CD4-positive, alpha-beta T cell treated with Interferon gamma for 1 hour (primary cell): Measurements from ENCODE around the gene ANKRD29.
"Not testable (repeated sequence)": the region's sequence is repeated elsewhere in the genome, so short reads cannot be mapped to it uniquely, and the experiment has no call there.

Source experiments
- DNase-seq: peaks from one replicate; pipeline ENCODE4 v3.0.0-alpha.2; 2020

The ANKRD29 gene

DNA sequence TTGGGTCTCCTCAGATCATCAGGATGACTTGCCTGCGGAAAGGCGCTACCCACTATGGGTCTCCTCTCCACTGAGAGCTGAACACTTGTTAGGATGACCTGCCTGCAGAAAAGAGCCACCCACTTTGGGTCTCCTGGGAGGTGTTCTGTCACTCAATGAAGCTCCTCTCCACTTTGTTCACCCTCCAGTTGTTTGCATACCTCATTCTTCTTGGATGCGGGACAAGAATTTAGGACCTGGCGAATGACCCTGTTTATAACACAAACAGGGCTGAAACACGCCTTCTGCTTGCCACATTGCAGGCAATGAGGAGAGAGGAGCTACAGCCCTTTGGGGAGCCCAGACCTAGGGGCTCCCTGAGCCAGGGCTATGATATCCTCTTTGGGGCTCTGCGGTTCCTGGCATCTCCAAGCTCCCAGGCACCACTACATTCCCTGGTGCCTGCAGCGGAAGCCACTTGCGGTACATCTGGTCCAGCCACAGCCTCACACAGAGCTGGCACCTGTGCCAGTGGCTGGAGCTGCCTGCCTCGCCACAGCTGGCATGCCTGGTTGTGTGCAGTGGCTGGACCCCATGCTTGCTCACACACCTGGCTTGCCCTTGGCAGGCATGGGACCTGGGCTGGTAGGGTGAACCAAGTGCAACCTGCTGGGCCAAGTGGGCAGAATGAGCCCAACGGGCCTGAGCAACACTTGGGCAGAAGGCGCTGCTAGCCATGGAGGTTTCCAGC, 20.6 kb downstream of the ANKRD29 start:
- DNase-seq, result no peak

DNA sequence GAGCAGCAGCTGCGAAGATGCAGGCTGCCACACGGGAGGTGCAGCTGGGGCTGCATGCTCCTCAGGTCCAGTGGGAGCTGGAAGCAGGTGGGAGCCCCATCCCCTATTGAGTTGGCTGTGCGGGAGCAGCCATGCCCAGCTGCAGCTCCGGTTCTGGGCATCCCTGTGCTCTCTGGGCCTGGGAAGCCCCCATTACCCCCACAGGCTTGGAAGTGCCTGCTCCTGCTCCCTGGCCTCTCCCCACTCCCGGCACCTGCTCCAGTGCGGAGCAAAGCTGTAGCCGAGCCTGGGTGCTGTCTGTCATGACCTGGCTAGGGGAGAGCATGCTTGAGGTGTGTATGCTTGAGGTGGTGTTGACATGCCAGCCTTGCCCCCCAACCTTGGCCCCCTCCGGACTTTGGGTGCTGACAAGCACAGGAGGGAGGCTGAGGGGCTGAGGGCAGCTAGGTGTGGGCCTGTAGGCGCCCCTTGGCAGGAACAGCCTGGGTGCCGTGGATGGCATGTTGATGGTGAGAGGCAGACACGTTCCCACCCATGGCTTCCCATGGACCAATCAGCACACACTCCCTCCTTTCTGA, 21.5 kb downstream of the ANKRD29 start:
- DNase-seq, result no peak

DNA sequence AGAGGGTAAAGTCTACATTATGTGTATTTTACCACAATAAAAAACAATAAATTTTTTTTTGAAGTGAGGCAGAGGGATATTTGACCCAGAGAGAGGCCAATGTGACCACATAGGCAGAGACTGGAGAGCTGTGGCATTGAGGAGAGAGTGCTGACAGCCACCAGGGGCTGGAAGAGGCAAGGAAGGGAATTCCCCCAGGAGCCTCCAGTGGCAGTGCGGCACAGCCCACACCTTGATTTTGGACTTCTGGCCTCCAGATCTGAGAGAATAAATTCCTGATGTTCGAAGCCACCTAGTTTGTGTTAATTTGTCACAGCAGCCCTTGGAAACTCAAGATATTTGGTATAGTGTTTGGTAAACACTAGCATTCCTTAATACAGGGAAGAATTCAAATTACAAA, 22.7 kb downstream of the ANKRD29 start:
- no peak for DNase-seq

DNA sequence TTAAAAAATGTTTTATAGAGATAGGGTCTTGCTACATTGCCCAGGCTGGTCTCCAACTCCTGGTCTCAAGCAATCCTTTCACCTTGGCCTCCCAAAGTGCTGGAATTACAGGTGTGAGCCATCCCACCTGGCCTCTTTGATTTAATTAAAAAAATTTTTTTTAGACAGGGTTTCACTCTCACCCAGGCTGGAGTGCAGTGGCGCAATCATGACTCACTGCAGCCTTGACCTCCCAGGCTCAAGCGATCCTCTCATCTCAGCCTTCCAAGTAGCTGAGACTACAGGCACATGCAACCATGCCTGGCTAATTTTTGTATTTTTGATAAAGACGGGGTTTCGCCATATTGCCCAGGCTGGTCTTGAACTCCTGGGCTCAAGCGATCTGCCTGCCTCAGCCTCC, 26.3 kb downstream of the ANKRD29 start:
- not testable (repeated sequence) for DNase-seq

DNA sequence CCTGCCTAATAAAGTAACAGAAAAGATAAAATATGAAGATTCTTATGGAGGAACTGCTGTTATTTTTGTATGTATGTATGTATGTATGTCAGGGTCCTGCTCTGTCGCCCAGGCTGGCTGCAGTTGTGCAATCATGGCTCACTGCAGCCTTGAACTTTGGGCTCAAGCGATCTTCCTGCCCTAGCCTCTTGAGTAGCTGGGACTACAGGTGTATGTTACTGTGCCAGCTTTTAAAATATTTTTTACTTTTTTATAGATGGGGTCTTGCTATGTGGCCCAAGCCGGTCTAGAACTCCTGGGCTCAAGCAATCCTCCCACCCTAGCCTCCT, 26.7 kb downstream of the ANKRD29 start:
- no peak for DNase-seq

DNA sequence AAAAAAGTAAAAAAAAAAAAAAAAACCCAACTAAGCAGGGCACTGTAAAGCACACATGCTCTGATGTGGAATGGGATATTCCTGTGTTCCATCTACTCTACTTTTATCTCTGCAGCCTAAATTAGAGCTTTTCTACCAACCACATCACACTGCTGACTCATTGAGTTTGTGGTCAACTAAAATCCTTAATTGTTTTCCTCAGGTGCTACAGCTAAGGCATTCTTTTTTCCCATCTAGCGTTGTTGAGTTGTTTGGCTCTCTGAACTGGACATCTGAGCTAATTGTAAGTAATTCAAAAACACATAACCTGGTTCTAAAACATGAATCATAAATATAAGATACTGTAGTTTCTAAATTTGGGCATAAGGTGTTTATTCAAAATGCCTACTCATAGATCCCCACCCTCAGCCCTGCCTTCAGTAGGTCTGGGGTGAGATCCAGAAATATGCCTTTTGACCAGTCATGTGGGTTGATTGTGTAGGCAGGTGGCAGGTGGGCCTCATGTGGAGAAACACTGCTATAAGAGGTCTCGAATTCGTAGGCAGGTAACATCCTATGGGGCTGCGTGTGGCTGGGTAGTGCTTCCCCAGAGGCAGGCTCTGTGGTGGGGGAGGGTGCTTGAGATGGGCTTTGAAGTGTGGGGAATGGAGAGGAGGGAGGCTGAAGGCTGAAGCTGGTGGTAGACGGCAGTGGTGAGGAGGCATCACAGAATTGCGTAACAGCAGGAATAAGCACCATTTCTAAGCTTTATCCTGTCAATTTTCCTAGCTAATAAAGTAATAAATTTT, 27.2 kb downstream of the ANKRD29 start:
- no peak for DNase-seq

DNA sequence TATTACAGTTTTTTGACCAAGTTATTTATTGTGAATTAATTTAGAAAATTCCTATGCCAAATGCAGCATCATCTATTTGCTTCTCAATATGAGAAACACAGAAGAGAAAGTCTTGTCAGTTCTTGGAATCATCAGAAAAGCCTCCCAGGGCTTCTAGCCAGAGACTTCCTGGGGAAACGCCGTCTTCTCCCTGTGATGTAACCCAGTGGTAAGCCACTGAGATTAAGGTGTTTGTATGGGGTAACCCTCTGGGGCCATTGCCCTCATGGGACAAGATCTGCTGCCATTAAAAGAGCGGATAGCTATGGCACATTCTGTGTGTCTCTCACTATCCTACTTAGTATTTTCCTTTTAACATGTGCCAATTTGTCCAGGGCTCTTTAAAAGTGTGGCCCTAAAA, 28.0 kb downstream of the ANKRD29 start:
- no peak for DNase-seq

DNA sequence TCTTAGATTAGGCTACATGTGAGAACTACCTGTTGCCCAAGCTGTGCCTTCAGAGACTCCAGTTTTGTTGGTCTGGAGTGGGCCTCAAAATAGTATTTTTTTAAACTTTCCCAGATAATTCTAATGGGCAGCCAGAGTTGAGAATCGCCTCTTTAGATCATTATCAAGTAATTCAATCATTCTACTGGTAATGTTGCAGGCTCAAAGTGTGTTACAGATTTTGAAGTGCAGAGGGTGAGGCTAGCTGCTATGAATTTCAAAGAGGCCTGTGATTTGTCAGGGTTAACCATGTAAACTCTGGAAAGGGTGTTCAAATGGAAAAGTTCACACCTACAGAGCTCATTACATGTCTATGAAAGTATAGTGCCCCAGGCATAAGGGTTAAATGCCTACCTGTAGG, 30.1 kb downstream of the ANKRD29 start:
- no peak for DNase-seq

DNA sequence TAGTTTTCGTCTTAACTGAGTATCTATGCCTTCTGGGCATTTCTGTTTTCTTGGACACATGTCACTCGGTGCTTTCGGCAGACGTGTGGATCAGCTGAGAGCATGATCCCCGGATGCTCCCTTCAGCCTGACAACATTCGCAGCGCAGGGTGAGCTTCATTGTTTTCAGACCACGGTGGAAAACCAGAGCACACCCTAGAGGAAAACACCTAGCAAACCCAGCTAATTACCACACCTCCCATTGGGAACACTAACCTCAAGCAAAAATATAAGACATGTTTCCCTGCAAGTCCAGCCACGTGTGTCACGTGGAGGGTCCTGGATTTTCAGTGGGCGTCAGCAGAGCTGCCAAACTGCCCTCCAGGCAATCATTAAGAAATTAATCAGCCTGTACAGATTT, 31.0 kb downstream of the ANKRD29 start:
- no peak for DNase-seq

DNA sequence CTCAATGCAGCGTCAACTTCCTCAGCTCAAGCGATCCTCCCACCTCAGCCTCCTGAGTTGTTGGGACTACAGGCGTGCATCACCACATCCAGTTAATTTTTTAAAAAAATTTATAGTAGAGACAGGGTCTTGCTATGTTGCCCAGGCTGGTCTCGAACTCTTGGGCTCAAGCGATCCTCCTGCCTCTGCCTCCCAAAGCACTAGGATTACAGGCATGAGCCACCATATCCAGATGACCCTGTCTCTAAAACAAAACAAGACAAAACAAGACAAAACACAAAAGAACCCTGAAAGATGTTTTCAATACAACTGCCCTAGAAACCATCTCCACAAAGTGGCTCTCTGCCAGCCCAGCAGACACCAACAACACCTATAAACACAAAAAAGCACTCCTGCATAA, 31.4 kb downstream of the ANKRD29 start:
- DNase-seq, result no peak

DNA sequence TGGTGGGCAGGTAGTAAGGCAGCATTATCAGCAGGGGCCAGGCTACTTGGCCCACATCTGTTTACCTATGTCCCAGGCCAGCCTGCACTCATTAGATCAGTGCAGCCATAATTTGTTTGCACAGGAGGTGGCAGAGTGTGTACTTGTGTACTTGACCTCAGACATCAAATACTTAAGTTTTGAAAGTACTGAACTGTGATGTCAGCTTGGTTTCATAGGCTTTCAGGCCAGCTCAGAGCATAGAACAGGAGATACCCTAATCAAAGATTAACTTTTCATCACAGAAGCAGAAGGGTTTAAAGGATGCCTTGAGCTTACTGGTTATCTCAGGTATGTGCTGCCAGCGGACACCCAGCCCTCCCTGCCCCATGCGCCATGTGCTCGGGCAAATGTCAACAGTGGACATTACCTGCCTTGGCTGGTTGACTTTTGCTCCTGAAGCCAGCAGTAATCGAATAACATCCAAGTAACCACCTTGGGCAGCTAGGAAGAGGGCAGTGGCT, 33.2 kb downstream of the ANKRD29 start:
- no peak for DNase-seq

DNA sequence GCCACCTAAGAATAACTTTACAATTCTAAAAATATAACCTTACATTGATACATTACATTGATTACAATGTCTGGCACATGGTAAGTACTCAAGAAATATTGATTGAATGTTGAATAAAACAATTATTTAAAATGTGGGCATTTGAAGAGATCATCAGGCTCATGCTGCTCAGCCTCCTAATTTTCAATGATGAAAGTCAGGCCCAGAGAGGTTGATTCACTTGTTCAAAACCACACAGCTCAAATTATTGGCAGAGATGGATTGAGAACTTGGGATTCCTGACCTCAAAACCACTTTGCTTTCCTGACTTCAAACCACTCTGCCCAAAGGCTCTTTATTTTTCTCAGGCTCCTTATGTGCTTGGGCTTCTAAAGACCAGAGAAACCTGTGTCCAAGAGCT, 34.7 kb downstream of the ANKRD29 start:
- DNase-seq, result no peak

DNA sequence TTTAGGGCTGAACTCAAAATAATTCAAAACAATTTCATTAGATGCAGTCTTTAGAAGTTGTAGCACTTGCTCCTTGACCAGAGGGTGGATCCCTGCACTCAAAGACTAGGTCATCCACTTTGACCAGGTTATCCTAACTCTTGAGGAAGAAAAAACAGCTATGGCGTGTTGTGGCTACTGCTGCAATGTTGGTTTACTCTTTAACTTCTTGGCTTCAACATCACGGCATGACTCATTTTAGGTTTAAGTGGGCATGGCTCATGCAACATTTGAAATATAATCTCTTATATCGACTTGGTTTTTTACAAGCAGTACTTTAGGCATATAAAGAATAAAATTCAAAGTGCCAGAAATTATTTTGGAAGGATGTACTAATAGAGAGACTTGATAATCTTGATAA, 35.4 kb downstream of the ANKRD29 start:
- DNase-seq, result no peak

DNA sequence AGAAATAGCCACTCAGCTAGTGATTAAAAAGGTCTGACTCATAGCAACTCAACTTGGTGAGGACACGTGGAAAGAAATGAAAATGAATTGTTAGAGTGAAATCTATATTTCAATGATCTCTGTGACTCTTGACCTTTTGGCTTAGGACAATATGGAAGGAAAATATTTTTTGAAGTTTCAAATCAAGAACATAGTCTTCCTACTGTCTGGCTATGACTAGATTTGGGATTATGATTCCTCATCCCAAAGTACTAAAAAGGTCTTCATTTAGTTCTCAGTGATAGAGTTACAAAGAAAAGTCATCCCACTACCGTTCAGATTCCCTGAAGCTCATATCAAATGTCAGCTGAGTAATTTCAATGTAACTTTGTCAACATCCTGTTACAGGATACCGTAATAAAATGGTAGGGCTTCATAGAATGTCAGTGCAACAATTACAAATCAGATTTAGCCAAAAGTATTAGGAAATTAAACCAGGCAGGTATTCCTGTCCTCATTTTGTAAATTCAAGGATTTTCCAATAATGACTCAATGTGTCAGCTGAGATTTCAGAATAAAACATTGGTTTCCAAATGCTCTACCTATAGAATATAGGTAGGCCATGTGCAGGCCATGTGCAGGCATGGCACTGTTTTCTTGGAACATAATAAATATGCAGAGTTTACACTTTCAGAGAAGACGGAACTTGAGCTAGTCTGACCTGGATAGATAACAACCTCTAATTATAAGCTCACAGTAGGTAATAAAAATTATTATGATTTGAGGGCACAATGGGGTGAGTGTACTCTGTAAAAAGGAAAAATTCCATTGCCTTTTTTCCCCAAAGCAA, 36.0 kb downstream of the ANKRD29 start:
- DNase-seq, result no peak

DNA sequence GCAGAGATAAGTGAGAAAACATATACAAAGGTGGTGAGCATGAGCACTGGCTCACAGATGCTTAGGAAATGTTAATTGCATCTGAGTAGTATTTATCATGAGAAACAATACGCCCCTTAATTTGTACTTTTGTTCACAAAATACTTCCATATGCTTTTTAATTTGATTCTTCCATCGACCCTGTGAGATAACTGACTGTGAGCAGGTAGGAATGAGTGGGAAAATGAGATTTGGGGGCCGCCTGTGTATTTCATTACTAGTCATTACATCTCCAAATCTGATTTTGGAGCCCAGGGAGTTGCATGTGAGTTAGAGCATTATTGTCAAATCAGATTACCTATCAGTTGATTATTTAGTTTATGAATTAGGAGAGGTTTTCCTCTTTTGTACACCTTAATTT, 39.7 kb downstream of the ANKRD29 start:
- no peak for DNase-seq

DNA sequence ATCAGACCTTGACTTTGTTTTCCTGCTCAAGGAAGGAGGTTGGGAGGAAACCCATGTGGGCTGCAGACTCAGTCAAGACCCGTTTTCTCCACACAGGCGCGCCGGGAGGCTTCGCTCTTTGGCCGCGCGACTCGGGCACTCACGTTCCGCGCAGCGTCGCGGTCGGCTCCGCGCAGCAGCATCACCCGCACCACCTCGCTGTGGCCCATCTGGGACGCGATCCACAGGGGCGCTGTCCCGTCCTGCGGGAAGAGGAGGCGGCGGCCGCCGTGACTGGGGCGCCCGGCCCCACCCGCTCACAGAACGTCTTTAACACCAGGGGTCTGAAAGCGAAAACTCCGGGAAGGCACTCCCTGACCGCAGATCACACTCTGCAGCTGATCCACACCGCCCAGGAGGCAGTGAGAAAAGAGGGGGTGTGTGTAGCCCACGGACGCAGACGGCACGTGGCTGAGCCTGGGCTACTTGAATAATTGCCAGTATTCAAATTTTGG, 43.3 kb downstream of the ANKRD29 start:
- DNase-seq, result no peak

DNA sequence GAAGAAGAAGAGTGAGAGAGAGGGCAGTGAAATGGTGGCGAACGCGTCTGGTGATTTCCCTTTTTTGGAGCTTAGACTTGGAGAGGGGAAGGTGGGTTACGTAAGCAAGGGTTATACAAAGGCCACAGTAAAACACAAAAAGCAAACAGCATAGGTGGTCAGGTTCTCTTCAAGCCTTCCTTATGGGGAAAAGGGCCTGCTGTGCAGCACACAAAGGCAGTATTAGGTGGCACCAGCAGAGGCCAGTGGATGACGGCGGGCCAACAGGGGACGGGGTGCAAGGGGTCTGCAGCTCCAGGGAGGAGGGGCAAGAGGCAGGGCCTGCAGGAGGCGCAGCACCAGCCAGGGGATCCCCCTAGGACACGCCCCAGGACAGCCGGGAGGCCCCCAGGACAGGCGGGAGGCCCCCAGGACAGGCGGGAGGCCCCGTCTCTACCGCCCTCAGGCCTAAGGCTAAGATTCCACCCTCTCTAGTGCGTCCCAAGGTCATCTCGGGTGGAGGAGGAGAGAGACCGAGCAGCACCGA, 43.8 kb downstream of the ANKRD29 start:
- peak; percentile 8 for DNase-seq

DNA sequence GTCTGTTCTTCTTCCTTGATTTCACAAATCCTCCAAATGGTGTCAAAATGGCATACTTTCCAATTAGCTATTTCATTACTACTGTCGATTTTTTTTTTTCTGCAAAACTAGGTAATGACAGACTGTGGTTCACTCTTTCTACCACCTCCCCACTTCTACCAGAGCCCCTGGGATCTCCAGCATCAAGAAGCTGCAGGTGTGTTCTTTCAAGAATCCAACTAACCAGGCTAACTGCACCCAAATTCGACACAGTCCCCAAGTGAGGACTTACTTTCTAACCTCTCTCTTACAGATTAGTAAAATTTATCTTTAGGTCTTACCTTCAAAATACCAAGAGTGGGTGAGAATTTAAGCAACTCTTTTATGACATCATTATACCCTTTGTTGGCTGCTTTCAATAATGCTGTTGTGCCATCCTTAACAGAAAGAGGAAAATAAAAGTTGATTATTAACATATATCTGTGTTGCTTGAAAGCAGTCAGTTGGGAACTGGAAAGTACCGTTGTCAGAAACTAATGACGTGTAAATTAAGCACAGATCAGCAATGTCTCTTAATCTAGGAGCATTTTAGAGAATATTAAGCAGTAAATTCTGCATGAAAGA, 45.2 kb downstream of the ANKRD29 start:
- DNase-seq, result no peak

DNA sequence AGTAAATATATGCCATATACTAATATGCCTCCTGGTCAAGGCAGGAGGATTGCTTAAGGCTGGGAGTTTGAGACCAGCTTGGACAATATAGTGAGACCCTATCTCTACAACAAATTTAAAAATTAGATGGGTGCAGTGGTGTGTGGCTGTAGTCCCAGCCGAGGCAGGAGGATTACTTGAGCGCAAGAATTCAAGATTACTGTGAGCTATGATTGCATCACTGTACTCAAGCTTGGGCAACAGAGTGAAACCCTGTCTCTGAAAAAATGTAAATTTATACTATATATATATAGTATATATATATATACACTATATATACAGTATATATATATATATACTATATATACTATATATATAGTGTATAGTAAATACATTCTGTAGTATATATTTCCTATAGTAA, 46.5 kb downstream of the ANKRD29 start:
- DNase-seq, result no peak

DNA sequence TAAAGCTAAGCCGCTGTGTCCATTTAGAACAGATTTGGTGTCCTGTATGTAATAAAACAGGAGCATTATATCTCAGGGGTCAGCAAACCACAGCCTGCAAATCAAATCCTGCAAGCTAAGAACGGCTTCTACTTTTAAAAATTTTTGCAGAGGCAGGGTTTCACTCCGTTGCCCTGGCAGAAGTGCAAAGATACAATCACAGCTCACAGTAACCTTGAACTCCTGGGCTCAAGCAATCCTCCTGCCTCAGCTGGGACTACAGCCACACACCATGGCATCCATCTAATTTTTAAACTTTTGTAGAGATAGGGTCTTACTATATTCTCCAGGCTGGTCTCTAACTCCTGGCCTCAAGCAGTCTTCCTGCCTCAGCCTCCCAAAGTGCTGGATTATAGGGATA, 47.8 kb downstream of the ANKRD29 start:
- DNase-seq, result no peak

DNA sequence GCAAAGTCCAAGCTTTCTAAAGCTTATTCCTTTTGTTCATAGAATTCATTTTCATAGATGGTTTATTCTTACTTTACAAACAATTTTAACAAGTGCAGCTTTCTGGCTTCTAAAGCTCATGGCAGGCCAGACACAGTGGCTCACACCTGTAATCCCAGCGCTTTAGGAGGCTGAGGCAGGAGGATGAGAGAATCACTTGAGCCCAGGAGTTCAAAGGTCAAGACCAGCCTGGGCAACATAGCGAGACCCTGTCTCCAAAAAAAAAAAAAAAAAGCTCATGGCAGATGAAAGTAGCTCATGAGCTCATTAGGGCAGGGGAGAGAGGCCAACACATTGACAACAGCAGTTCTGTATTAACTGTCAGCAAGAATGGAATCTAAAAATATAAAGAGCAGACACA, 48.3 kb downstream of the ANKRD29 start:
- DNase-seq, result no peak

DNA sequence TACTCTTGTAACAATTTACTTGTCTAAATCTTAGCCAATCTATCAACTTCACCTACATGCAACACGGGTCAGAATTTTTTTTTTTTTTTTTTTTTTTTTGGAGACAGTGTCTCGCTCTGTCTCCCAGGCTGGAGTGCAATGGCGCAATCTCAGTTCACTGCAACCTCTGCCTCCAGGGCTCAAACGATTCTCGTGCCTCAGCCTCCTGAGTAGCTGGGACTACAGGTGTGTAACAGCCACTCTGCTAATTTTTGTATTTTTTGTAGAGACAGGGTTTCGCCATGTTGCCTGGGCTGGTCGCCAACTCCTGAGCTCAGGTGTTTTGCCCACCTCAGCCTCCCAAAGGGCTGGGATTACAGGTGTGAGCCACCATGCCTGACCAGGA, 49.6 kb downstream of the ANKRD29 start:
- not testable (repeated sequence) for DNase-seq
